GM12872 (cell line): Measurements from ENCODE around the gene KIF26B.
A peak's percentile ranks its signal among the peaks of the same experiment; 100 is the strongest.

ENCODE experiments used
- CTCF ChIP-seq: IDR thresholded peaks from 3 replicates; pipeline ENCODE4 v1.5.1; 2011; ENCODE audit warnings: low read depth, mild to moderate bottlenecking, low read length, moderate library complexity; ENCODE audit not compliant: insufficient read depth

The KIF26B gene

GRCh38 chr1:245375789-245376460, 221.1 kb downstream of the KIF26B start:
- no peak for TF ChIP-seq CTCF

- TF ChIP-seq CTCF = no peak
These were observed 223.1 kb downstream of the KIF26B start for GRCh38 chr1:245377854-245378253.

GRCh38 chr1:245378311-245378722, 223.5 kb downstream of the KIF26B start:
- no peak for TF ChIP-seq CTCF

GRCh38 chr1:245378745-245379144, 224.0 kb downstream of the KIF26B start:
- no peak for TF ChIP-seq CTCF

- peak; percentile 36; the same call in 2 of the 3 replicates for TF ChIP-seq CTCF
These were observed 226.2 kb downstream of the KIF26B start for GRCh38 chr1:245380790-245381535.

- TF ChIP-seq CTCF = no peak
These were observed 228.2 kb downstream of the KIF26B start for GRCh38 chr1:245382981-245383380.

GRCh38 chr1:245383396-245384330, 228.9 kb downstream of the KIF26B start:
- no peak for TF ChIP-seq CTCF
